HG03354 (cell line): ENCODE data around the gene NFATC3.

Experiments
- ATAC-seq: cut with Tn5 transposase; IDR thresholded peaks from one replicate; pipeline ENCODE4 v1.9.1; 2021; ENCODE audit warnings: mild to moderate bottlenecking; ENCODE audit not compliant: unreplicated experiment, poor library complexity, severe bottlenecking

The NFATC3 gene

GRCh38 chr16:68071518-68071901, 13.7 kb upstream of the NFATC3 start:
- no peak for ATAC-seq

DNA sequence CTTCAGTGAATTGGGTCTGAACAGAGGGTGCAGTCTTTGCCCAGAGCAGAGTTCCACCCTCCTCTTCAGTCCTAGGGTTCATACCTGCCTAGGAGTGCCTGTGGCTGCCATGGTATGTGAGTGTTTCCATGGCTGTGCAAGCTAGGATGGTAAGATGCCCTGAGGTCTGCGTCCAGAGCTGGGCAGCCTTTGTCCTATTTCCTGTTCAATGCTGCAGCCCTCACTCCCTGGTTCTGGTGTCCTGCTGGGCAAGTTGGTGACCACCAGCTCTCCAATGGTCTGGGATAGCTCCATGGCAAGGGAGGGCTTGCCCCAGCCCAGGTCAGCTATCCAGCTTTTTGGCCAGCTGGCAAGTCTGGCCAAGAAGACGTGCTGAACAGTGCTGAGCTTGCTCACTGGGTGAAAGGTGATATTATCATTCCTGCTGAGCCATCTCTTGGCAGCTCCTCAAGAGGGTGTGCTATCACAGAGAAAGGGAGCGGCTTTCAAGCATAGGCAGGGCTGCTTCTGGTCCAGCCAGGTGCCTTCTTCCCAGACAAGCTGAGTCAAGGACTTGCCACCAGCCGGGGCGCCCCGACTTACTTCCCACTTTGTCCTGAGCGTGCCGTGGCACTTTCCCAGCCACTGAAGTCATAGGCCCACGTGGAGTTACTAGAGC, 13.0 kb upstream of the NFATC3 start:
- no peak for ATAC-seq

DNA sequence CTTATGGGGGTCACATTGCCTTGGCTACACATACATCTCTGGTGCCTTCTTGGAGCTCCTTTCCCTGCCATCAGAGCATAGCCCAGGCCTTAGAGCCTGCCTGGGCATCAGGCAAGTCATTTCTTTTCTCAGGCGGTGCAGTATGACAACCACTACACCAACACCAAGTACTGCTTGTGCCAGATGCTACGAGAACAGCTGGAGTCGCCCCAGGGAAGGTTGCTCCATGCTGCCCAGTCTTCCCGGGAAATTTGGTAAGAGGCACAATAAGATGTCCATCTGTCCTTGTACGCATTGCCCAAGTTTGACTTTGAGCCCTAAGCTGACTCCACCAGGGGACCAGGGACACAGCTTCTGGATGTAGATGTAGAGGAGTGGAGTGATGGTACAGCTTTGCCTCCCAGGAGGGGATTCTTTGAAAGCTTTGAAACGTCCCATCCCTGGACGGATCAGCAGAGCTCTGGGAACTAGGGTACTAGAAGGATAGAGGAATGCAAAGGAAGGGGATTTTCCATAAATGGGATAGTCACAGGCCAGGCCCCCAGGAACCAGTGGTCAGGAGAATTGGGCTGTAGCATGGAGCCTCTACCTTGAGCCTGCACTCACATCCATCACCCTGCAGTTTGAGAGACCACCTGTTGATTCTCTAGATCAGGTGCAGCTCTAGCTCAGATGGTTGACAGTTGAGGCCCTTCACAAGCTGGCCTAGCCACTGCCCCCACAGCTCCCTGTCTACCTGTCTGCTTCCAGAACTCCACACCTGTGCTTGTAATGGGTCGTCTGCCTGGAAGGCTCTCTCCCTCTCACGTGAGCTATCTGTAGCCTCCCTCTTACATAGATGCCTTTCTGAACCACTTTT, 11.0 kb upstream of the NFATC3 start:
- ATAC-seq = peak; percentile 3

GRCh38 chr16:68074850-68075555, 10.2 kb upstream of the NFATC3 start:
- ATAC-seq = peak; percentile 81

GRCh38 chr16:68075980-68076379, 9.2 kb upstream of the NFATC3 start:
- no peak for ATAC-seq

GRCh38 chr16:68076560-68076959, 8.6 kb upstream of the NFATC3 start:
- no peak for ATAC-seq

DNA sequence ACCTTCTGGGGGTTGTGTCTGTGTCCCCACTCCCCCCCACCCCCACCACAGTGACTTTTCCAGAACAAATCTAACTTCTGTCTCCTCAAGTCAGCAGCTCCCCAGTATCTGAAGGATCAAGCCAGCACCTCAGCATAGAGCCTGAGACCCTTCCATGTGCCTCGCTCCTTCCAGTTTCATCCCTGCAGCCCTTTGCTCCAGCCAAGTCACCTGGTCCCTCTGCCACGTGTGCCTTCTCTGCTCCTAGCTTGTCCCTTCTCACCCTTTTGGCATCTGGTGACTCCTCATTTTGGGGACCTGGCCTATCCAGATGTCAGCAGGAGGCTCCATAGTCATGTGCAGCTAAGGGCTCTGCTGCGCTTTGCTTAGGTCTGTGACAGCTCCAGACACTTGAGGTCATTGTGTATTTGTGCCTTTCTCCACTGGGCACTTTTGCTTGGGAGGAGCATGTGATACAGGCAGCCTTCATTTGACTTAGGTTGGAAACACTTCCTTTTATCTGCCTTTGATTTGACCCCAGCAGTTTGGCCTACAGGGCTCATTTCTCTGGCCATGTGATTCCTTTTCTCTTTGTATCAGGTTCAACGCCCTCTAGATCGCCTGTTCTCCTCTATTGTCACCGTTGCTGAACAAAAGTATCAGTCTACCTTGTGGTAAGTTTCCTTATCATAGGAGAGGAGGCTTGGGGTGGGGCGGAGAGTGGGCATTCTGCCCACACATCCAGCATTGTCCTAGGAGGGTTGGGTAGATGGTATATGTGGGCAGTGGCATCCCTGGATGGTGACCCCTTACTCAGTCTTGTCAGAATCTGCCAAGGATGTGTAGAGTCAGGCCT, 7.1 kb upstream of the NFATC3 start:
- ATAC-seq = no peak

GRCh38 chr16:68078701-68079375, 6.3 kb upstream of the NFATC3 start:
- ATAC-seq = no peak

DNA sequence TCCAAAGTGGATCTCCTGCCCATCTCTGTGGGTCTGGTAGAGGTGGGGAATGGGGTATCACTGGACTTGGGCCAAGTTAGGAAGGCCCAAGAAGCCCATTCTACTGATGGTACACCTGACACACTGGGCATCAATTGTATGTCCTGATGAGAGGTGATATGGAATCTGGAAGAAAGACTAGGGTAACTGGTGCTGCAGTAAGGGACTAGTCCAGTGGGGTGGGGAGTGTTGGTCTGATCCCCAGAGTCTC, 5.9 kb upstream of the NFATC3 start:
- no peak for ATAC-seq

- ATAC-seq = no peak
Observed at GRCh38 chr16:68079626-68080344, 5.4 kb upstream of the NFATC3 start.

GRCh38 chr16:68081861-68082628, 3.1 kb upstream of the NFATC3 start:
- ATAC-seq = no peak

GRCh38 chr16:68082629-68083238, 2.4 kb upstream of the NFATC3 start:
- ATAC-seq = no peak

DNA sequence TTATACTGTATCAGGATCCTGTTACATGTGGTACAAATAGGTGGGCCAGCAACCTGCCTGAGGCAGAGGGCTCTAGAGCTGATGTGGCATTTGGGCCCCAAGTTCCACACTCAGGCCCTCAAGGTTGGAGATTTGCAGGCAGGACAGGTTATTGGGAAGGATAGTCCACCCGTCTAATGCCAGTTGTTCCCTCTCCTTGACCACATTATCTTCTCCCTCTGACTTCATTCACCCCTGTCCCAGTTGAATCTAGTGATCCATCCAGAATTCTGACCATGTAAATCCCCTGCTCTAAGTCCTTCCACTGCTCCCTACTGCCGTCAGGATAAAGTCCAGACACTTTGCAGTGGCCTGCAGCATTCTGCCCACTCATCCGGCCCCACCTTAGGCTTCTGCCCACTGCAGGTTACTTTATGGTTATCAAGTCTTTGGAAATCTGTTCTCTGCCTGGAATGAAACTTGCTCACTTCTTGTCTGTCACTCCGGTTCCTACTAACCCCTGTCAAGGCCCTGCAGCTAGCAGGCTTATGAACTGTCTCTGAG, 1.9 kb upstream of the NFATC3 start:
- ATAC-seq = no peak

DNA sequence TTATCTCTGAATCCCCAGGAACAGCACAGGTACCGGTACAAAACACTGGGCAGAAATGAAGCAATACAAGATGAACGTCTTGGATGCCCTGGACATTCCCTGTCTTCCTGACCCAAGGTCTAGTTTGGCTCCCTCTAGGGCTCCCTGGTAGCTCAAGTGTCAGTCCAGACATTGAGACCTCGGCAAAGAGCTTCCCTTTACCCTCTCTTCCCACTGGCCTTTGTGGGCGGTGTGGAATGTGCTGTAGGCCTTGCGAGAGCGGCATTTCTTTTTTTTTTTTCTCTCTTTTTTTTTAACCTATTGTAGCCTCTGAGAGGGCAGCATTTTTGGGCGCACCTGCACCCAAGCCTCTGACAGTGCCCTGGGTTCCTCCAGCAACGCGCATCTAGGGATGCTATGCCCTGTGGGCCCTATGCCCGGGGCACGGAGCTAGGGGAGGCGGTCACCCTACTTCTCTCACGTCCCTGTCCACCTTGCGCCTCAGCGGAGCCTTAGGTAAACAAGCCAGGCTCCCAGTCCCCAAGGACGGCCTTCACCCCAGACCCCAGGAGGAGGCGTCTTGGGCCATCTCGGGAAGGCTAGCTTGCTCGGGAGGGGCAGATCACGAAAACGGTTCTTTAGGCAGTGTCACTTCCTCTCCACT, 1.2 kb upstream of the NFATC3 start:
- no peak for ATAC-seq

GRCh38 chr16:68084504-68085258, 489 bp upstream of the NFATC3 start:
- ATAC-seq = peak; percentile 65

DNA sequence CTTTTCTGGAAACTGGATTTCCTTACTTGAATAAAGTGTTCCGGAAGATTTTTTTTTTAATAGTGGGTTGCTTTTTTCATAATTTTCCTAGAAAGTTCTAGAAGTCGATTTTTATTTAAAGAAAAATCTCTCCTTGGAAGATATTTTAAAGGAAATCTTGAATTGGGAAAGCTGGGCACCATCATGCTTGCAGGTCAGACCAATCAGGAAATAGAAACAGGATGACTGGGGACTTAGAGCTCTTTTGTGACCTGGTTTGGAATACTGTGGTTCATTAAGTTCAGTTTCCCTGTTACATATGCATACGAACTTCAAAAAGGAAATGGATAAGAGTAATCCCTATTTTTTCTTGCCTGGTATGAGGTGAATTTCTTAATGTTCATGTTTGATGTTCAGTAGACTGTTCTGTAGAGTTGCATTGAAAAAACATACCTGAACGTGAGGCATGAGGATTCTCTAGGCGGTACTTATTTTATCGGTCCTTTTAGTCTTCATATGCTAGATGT, 1.2 kb downstream of the NFATC3 start:
- ATAC-seq = no peak
